HG02798 (cell line): Measurements from ENCODE around the gene COMMD6.

Experiments used
- ATAC-seq: cut with Tn5 transposase; IDR thresholded peaks from one replicate; pipeline ENCODE4 v1.9.1; 2021; ENCODE audit warnings: mild to moderate bottlenecking; ENCODE audit not compliant: unreplicated experiment, poor library complexity

Gene COMMD6

GRCh38 chr13:75533861-75534260 lies 3.8 kb downstream of the COMMD6 start:
- ATAC-seq, result no peak

GRCh38 chr13:75530549-75530961 lies 7.1 kb downstream of the COMMD6 start:
- ATAC-seq, result no peak

GRCh38 chr13:75521956-75522355 lies 15.7 kb downstream of the COMMD6 start:
- no peak for ATAC-seq

- ATAC-seq, result no peak
Measured at GRCh38 chr13:75518439-75519088, 19.1 kb downstream of the COMMD6 start.

GRCh38 chr13:75514080-75514995 lies 23.3 kb downstream of the COMMD6 start:
- ATAC-seq, result no peak

- no peak for ATAC-seq
Measured at GRCh38 chr13:75513271-75513670, 24.4 kb downstream of the COMMD6 start.

GRCh38 chr13:75512253-75512652 lies 25.4 kb downstream of the COMMD6 start:
- ATAC-seq, result peak; percentile 91

- ATAC-seq, result no peak
Measured at GRCh38 chr13:75511051-75511625, 26.5 kb downstream of the COMMD6 start.

GRCh38 chr13:75508002-75508548 lies 29.6 kb downstream of the COMMD6 start:
- ATAC-seq, result no peak

- peak; percentile 39 for ATAC-seq
Measured at GRCh38 chr13:75507027-75508001, 30.3 kb downstream of the COMMD6 start.

- ATAC-seq, result no peak
Measured at GRCh38 chr13:75506018-75506417, 31.6 kb downstream of the COMMD6 start.

GRCh38 chr13:75505327-75505726 lies 32.3 kb downstream of the COMMD6 start:
- no peak for ATAC-seq

GRCh38 chr13:75495938-75496337 lies 41.7 kb downstream of the COMMD6 start:
- ATAC-seq, result no peak

GRCh38 chr13:75494491-75494890 lies 43.1 kb downstream of the COMMD6 start:
- ATAC-seq, result no peak

GRCh38 chr13:75493156-75493555 lies 44.5 kb downstream of the COMMD6 start:
- ATAC-seq, result no peak

- ATAC-seq, result no peak
Measured at GRCh38 chr13:75492389-75492788, 45.3 kb downstream of the COMMD6 start.

GRCh38 chr13:75491376-75491775 lies 46.3 kb downstream of the COMMD6 start:
- ATAC-seq, result no peak

GRCh38 chr13:75489502-75490263 lies 48.0 kb downstream of the COMMD6 start:
- ATAC-seq, result peak; percentile 87
